HL-60 (cell line): ENCODE measurements around the gene NEDD4L.

Experiments
- DNase-seq, 2 experiments: peaks; one replicate each; pipeline ENCODE4 v3.0.0-alpha.2; 2010 to 2020; ENCODE audit warnings: low read depth in 1 of 2, low spot score in 1 of 2
- H3K27ac ChIP-seq: fragments of 250-450 bp; sonication (Bioruptor Pico); replicated peaks from 2 replicates; pipeline ENCODE4 v1.5.1; 2020; ENCODE audit warnings: mild to moderate bottlenecking, moderate library complexity
- H3K27me3 ChIP-seq: fragments of 250-450 bp; sonication (Bioruptor Pico); 2 replicates; pipeline ENCODE4 v1.5.1; 2021; ENCODE audit warnings: mild to moderate bottlenecking, moderate library complexity; ENCODE audit not compliant: insufficient read depth, poor library complexity, severe bottlenecking
- H3K4me3 ChIP-seq: replicated peaks from 2 replicates; pipeline ENCODE4 v1.5.1; 2011; ENCODE audit warnings: mild to moderate bottlenecking, control low read depth, low read length; ENCODE audit not compliant: insufficient read depth
- CTCF ChIP-seq: IDR thresholded peaks from one replicate; pipeline ENCODE4 v1.5.1; 2011; ENCODE audit warnings: low read length, control low read depth, inconsistent platforms; ENCODE audit not compliant: insufficient read depth
- GABPA ChIP-seq: IDR thresholded peaks from 2 replicates; pipeline ENCODE4 v1.6.1; 2012; ENCODE audit warnings: low read depth
- POLR2AphosphoS5 ChIP-seq: IDR thresholded peaks from 2 replicates; pipeline ENCODE4 v1.6.1; 2012; ENCODE audit warnings: low read depth
- REST ChIP-seq: IDR thresholded peaks from 2 replicates; pipeline ENCODE4 v1.6.1; 2012; ENCODE audit warnings: low read depth; ENCODE audit not compliant: insufficient replicate concordance
- SPI1 ChIP-seq: IDR thresholded peaks from 2 replicates; pipeline ENCODE4 v1.6.1; 2012; ENCODE audit warnings: low read depth, mild to moderate bottlenecking, borderline replicate concordance

The NEDD4L gene

DNA sequence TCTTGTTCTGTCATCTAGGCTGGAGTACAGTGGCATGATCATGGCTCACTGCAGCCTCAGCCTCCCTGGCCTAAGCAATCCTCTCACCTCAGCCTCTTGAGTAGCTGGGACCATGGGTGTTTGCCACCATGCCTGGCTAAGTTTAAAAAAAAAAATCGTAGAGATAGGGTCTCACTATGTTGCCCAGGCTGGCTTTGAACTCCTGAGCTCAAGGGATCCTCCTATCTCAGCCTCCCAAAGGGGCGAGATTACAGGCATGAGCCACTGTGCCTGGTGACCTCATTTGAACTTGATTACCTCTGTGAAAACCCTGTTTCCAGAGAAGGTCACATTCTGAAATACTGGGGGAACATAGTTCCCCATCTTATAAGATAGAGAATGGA lies 190.3 kb downstream of the NEDD4L start:
- H3K27ac ChIP-seq, result no peak overlapping the region
- H3K27me3 ChIP-seq, result peaks cover 5% of the 10 kb centered on the region
- no peak for TF ChIP-seq SPI1
- no peak for DNase-seq
- H3K4me3 ChIP-seq, result no peak overlapping the region

DNA sequence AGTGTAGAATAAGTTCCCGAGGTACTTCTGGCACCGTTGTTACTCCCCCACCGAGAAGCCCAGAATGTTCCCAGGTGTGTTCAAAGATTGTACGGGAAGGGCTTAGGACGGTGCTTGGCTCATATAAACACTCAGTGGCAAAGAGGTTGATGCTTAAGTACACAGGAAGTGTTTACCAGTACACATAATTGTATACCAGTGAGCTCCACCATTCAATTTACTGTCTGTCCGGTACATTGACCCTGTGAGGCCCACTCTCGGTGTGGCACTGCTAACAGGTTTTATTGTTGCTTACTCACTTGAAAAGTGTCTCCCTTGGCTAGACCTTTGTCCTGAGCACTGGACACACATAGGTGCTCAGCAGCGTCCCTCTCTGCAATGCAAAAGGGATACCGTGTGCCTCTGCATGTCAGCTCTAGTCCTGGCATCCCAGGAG lies 191.0 kb downstream of the NEDD4L start:
- H3K27ac ChIP-seq, result no peak overlapping the region
- H3K27me3 ChIP-seq, result peaks cover 5% of the 10 kb centered on the region
- no peak for DNase-seq
- TF ChIP-seq POLR2AphosphoS5, result no peak
- TF ChIP-seq REST, result no peak
- no peak for TF ChIP-seq GABPA
- no peak for TF ChIP-seq SPI1
- no peak for TF ChIP-seq CTCF
- no peak overlapping the region for H3K4me3 ChIP-seq

DNA sequence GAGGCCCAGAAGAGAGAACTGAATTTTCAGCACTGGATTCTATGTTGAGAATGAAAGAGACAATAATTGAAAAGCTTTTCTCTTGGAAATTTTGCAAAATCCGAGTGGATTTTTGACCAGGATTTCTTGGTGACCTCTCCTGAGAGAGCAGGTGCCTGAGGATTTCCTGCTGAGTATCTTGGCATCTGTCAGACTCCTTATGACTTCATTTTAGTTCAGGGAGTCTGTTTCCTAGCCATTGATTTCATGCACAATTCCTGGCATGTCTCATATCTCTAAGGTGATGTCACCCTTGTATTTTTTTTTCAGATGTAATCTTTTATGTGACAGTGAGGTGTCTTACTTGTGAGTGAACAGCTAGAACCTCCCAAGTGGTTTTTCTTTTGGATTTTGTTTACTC lies 195.9 kb downstream of the NEDD4L start:
- Histone ChIP-seq H3K27ac (no peak overlapping the region), H3K4me3 (no peak overlapping the region), H3K27me3 (no peaks in the 10 kb centered on the region)
- no peak for DNase-seq
- TF ChIP-seq POLR2AphosphoS5 (no peak), CTCF (no peak), GABPA (no peak), REST (no peak), SPI1 (no peak)

- Histone ChIP-seq H3K4me3 (no peak overlapping the region), H3K27me3 (no peaks in the 10 kb centered on the region), H3K27ac (no peak overlapping the region)
- TF ChIP-seq SPI1, result no peak
- no peak for TF ChIP-seq POLR2AphosphoS5
- no peak for TF ChIP-seq REST
- no peak for TF ChIP-seq GABPA
- DNase-seq, result no peak
These were observed 197.1 kb downstream of the NEDD4L start for GRCh38 chr18:58241026-58241679.
